Activated CD4-positive, alpha-beta memory T cell treated with anti-CD3 and anti-CD28 coated beads, Interleukin-2, amount 10 ng/mL, durations not matched to agents 7 days and 5 days (primary cell): ENCODE results near the gene LRCOL1. TPM values are rescaled to one million over a fixed set of nuclear protein-coding genes. Genes with fewer than 3 reads are reported as not detected.

Experiments
- CTCF ChIA-PET: fragments of 350-600 bp; sonication (Branson Sonifier 250); formaldehyde crosslinking; loops from one replicate; lab custom pipeline; 2021; ENCODE audit warnings: antibody characterized with exemption, inconsistent platforms; lab: Charles Lee
- POLR2A ChIA-PET: fragments of 350-600 bp; sonication (Branson Sonifier 250); formaldehyde crosslinking; loops from one replicate; lab custom pipeline; 2021; ENCODE audit warnings: antibody characterized with exemption; lab: Charles Lee
- DNase-seq: peaks from one replicate; pipeline ENCODE4 v3.0.0-alpha.2; 2020
- H3K27ac Mint-ChIP-seq: one replicate; pipeline ENCODE4 v1.8.0; 2021; ENCODE audit warnings: mild to moderate bottlenecking, mixed read lengths
- H3K27me3 Mint-ChIP-seq: one replicate; pipeline ENCODE4 v1.8.0; 2021; ENCODE audit warnings: mixed read lengths
- H3K36me3 Mint-ChIP-seq: one replicate; pipeline ENCODE4 v1.8.0; 2021; ENCODE audit warnings: low read depth, mixed read lengths
- H3K4me1 Mint-ChIP-seq: one replicate; pipeline ENCODE4 v1.8.0; 2021; ENCODE audit warnings: mixed read lengths
- H3K4me3 Mint-ChIP-seq: one replicate; pipeline ENCODE4 v1.8.0; 2021; ENCODE audit warnings: mild to moderate bottlenecking, mixed read lengths
- H3K9me3 Mint-ChIP-seq: one replicate; pipeline ENCODE4 v1.8.0; 2021; ENCODE audit warnings: mixed read lengths
- total RNA-seq, 2 experiments: library from RNA; stranded (reverse); gene quantifications; one replicate each; pipeline ENCODE4 v1.2.3, GENCODE V29; 2021

Gene LRCOL1
- total RNA-seq, 2 experiments from 2014 or later: not detected

GRCh38 chr12:132557291-132558015 lies 52.9 kb downstream of the LRCOL1 start:
- Mint-ChIP-seq H3K4me1 (peaks cover 10% of the 10 kb centered on the region), H3K27ac (no peak overlapping the region), H3K36me3 (no peaks in the 10 kb centered on the region), H3K4me3 (no peak overlapping the region), H3K9me3 (no peaks in the 10 kb centered on the region), H3K27me3 (peaks cover 13% of the 10 kb centered on the region)
- DNase-seq: no peak
- CTCF ChIA-PET: no interaction called here
- POLR2A ChIA-PET: no interaction called here

GRCh38 chr12:132556801-132557200 lies 53.6 kb downstream of the LRCOL1 start:
- DNase-seq: no peak
- H3K4me3 Mint-ChIP-seq: no peak overlapping the region
- POLR2A ChIA-PET: no interaction called here
- peaks cover 10% of the 10 kb centered on the region for H3K4me1 Mint-ChIP-seq
- H3K27me3 Mint-ChIP-seq: peaks cover 13% of the 10 kb centered on the region
- no peaks in the 10 kb centered on the region for H3K9me3 Mint-ChIP-seq
- CTCF ChIA-PET: no interaction called here
- no peaks in the 10 kb centered on the region for H3K36me3 Mint-ChIP-seq
- H3K27ac Mint-ChIP-seq: no peak overlapping the region

GRCh38 chr12:132556216-132556615 lies 54.2 kb downstream of the LRCOL1 start:
- POLR2A ChIA-PET: no interaction called here
- H3K27me3 Mint-ChIP-seq: peaks cover 13% of the 10 kb centered on the region

GRCh38 chr12:132555686-132556085 lies 54.7 kb downstream of the LRCOL1 start:
- Mint-ChIP-seq H3K27me3 (peaks cover 13% of the 10 kb centered on the region), H3K4me3 (no peak overlapping the region), H3K9me3 (no peaks in the 10 kb centered on the region), H3K36me3 (no peaks in the 10 kb centered on the region), H3K4me1 (peaks cover 6% of the 10 kb centered on the region), H3K27ac (no peak overlapping the region)
- CTCF ChIA-PET: interaction anchor here (1.2 kb wide), 1 partner anchor 136 kb away, joined by 3 read pairs; no protein-coding TSS in a partner anchor
- POLR2A ChIA-PET: no interaction called here
- no peak for DNase-seq

More at GRCh38 chr12:132556216-132556615, 54.2 kb downstream of the LRCOL1 start:
- Mint-ChIP-seq H3K4me1 (peaks cover 9% of the 10 kb centered on the region), H3K36me3 (no peaks in the 10 kb centered on the region), H3K9me3 (no peaks in the 10 kb centered on the region), H3K27ac (no peak overlapping the region), H3K4me3 (no peak overlapping the region)
- CTCF ChIA-PET: no interaction called here
- no peak for DNase-seq

GRCh38 chr12:132554845-132555630 lies 55.3 kb downstream of the LRCOL1 start:
- peaks cover 6% of the 10 kb centered on the region for H3K4me1 Mint-ChIP-seq

More at GRCh38 chr12:132554845-132555630, 55.3 kb downstream of the LRCOL1 start:
- peaks cover 13% of the 10 kb centered on the region for H3K27me3 Mint-ChIP-seq
- ChIA-PET POLR2A (no interaction called here), CTCF (interaction anchor here (1.2 kb wide), 1 partner anchor 137 kb away, joined by 3 read pairs; no protein-coding TSS in a partner anchor)
- DNase-seq: peak; percentile 32
- H3K36me3 Mint-ChIP-seq: no peaks in the 10 kb centered on the region
- H3K27ac Mint-ChIP-seq: no peak overlapping the region
- H3K9me3 Mint-ChIP-seq: no peaks in the 10 kb centered on the region
- no peak overlapping the region for H3K4me3 Mint-ChIP-seq

Other genes with a start within 250 kb of the LRCOL1 start
- gene FBRSL1, start 120.4 kb downstream of the LRCOL1 start, total RNA-seq: 10 to 100 TPM; 36.7 to 47.0 TPM
- gene P2RX2, start 8.2 kb upstream of the LRCOL1 start, total RNA-seq: not detected
- gene POLE, start 76.8 kb upstream of the LRCOL1 start, total RNA-seq: 100 to 1,000 TPM; 108 to 117 TPM
- gene PXMP2, start 77.0 kb upstream of the LRCOL1 start, total RNA-seq: 10 to 100 TPM; 24.5 to 24.9 TPM
- 10 to 100 TPM; 32.5 to 35.1 TPM for gene PGAM5, start 100.3 kb upstream of the LRCOL1 start, total RNA-seq
- 10 to 100 TPM; 88.6 to 89.3 TPM for gene ANKLE2, start 151.2 kb upstream of the LRCOL1 start, total RNA-seq
- 10 to 100 TPM; 46.2 to 46.5 TPM for gene GOLGA3, start 218.3 kb upstream of the LRCOL1 start, total RNA-seq